ENCODE results near the gene LCA5.

- no peak for TF ChIP-seq EP300 (IDR thresholded peaks at IDR 0.05)
- TF ChIP-seq POLR2A (IDR thresholded peaks at IDR 0.05): no peak
Observed at GRCh38 chr6:79586548-79586947, 49.3 kb upstream of the LCA5 start.
